Stimulated activated naive CD8-positive, alpha-beta T cell treated with anti-CD3 and anti-CD28 coated beads, Interleukin-15, Interleukin-2, amounts not matched to agents 100 U/mL and 50 U/mL, for 24 hours (primary cell): ENCODE measurements around the gene ST3GAL3.

ENCODE experiments used
- ATAC-seq: fragments of 150-1000 bp; cut with Tn5 transposase; one replicate; pipeline ENCODE4 v1.10.0; 2021
- DNase-seq: peaks from one replicate; pipeline ENCODE4 v3.0.0; 2021

The ST3GAL3 gene

GRCh38 chr1:43707190-43708001 lies at the start of gene ST3GAL3:
TSS of gene ST3GAL3 (plus strand) at chr1:43707536. CDS start at chr1:43736263, 28,727 bp downstream.
- peak; percentile 94 for DNase-seq
- peak; percentile 98 for ATAC-seq

GRCh38 chr1:43659212-43660166 lies 47.8 kb upstream of the ST3GAL3 start:
- no peak for ATAC-seq
- no peak for DNase-seq

GRCh38 chr1:43660355-43660754 lies 47.0 kb upstream of the ST3GAL3 start:
- no peak for ATAC-seq
- no peak for DNase-seq

GRCh38 chr1:43664369-43664768 lies 43.0 kb upstream of the ST3GAL3 start:
- no peak for ATAC-seq
- DNase-seq = no peak

GRCh38 chr1:43666608-43667007 lies 40.7 kb upstream of the ST3GAL3 start:
- no peak for DNase-seq
- ATAC-seq = no peak

GRCh38 chr1:43668956-43669355 lies 38.4 kb upstream of the ST3GAL3 start:
- ATAC-seq = no peak

GRCh38 chr1:43669878-43670277 lies 37.5 kb upstream of the ST3GAL3 start:
- no peak for ATAC-seq
- DNase-seq = no peak

More at GRCh38 chr1:43668956-43669355, 38.4 kb upstream of the ST3GAL3 start:
- DNase-seq = no peak

GRCh38 chr1:43671193-43671592 lies 36.1 kb upstream of the ST3GAL3 start:
- DNase-seq (no peak), ATAC-seq (no peak)

GRCh38 chr1:43671626-43672330 lies 35.6 kb upstream of the ST3GAL3 start:
- ATAC-seq = no peak
- DNase-seq = no peak

- ATAC-seq (no peak), DNase-seq (no peak)
Observed at GRCh38 chr1:43673261-43673660, 34.1 kb upstream of the ST3GAL3 start.

- no peak for ATAC-seq
- no peak for DNase-seq
Observed at GRCh38 chr1:43678940-43679339, 28.4 kb upstream of the ST3GAL3 start.

- DNase-seq (no peak), ATAC-seq (no peak)
Observed at GRCh38 chr1:43683560-43683959, 23.8 kb upstream of the ST3GAL3 start.

GRCh38 chr1:43686801-43687200 lies 20.5 kb upstream of the ST3GAL3 start:
- ATAC-seq (no peak), DNase-seq (no peak)

- no peak for ATAC-seq
- no peak for DNase-seq
Observed at GRCh38 chr1:43687301-43688108, 19.8 kb upstream of the ST3GAL3 start.

- DNase-seq (no peak), ATAC-seq (no peak)
Observed at GRCh38 chr1:43688109-43688387, 19.3 kb upstream of the ST3GAL3 start.

- ATAC-seq (no peak), DNase-seq (no peak)
Observed at GRCh38 chr1:43688594-43689000, 18.7 kb upstream of the ST3GAL3 start.

- DNase-seq (no peak), ATAC-seq (no peak)
Observed at GRCh38 chr1:43689289-43689688, 18.0 kb upstream of the ST3GAL3 start.

- DNase-seq (no peak), ATAC-seq (no peak)
Observed at GRCh38 chr1:43691871-43692815, 15.2 kb upstream of the ST3GAL3 start.

GRCh38 chr1:43693371-43693770 lies 14.0 kb upstream of the ST3GAL3 start:
- no peak for DNase-seq
- no peak for ATAC-seq

GRCh38 chr1:43699281-43699680 lies 8.1 kb upstream of the ST3GAL3 start:
- no peak for ATAC-seq
- no peak for DNase-seq

GRCh38 chr1:43703836-43704235 lies 3.5 kb upstream of the ST3GAL3 start:
- DNase-seq (no peak), ATAC-seq (no peak)
